SHP77 (cell line): ENCODE data around the gene SLC28A2.
"Not testable (repeated sequence)": the region's sequence is repeated elsewhere in the genome, so short reads cannot be mapped to it uniquely, and the experiment has no call there.

Experiments
- DNase-seq, 2 experiments: peaks; one replicate each; lab custom pipeline; 2025; lab: John Stamatoyannopoulos, UW

The SLC28A2 gene

DNA sequence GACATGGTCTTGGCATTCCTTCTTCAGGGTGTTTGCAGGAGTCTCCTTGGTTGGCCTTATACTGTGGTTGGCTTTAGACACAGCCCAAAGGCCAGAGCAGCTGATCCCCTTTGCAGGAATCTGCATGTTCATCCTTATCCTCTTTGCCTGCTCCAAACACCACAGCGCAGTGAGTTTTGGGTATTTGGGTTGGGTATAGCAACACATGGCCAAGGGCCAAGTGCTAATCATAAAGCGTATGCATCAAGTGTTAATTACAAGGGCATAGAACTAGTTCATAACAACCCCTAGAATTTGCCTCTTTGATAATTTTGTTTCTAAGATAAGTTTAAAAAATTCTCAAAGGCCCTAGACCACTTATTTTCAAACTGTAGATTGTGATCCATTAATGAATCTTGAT, 11.8 kb downstream of the SLC28A2 start:
- DNase-seq, result no peak

DNA sequence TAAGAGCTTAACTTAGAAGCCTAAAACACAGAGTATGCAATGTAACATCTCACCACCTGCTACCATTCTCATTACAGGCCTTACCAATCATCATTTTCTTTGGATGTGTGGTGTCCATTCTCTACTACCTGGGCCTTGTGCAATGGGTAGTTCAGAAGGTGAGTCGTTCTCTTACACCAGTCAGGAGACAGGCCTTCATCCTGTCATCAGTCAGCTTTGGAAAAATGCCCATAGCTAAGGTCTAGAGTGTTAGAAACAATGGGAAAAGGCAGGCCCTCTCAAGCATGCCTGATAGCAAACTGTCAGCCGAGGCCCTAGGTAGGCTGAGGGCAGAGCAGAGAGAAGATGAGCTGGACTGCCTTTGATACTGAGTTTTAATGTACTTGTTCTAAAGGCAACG, 13.5 kb downstream of the SLC28A2 start:
- no peak for DNase-seq

DNA sequence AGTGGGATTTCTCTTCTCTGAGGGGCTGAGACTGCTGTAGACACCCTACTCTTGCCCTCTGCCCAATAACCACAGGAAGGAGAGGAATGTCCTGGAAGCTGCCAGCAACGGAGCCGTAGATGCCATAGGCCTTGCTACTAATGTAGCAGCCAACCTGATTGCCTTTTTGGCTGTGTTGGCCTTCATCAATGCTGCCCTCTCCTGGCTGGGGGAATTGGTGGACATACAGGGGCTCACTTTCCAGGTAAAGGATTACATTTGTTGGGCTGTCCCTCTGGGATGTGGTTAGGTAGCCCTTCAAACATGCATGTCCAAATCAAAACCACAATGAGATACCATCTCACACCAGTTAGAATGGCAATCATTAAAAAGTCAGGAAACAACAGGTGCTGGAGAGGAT, 16.1 kb downstream of the SLC28A2 start:
- no peak for DNase-seq

DNA sequence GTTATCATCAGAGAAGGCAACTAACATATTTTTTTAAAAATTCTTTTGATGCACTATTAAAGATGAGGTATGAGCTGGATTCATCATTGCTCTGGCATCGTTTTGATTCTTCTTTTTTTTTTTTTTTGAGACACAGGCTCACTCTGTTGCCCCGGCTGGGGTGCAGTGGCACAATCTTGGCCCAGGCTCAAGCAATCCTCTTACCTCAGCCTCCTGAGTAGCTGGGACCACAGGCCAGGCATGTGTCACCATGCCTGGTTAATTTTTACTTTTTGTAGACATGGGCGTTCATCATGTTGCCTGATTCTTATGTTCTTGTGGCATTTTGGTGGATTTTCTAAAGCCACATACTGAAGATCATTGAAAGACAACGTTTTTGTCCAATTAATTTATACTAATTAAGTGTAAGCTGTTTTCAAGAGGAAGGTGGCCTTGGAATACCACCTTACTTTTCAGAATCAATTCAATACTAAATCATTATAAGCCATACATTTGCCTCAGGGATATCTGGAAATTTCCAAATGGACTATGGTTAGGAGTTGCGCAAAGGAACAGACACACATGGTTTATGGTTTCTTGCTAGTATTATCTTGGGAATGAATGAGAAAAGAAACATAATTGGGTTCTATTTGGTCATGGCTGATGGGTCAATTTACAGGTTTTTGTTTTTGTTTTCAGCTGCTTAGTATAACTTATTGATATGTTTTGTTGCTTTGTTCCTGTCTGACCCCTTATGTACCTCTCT, 22.8 kb downstream of the SLC28A2 start:
- no peak for DNase-seq

DNA sequence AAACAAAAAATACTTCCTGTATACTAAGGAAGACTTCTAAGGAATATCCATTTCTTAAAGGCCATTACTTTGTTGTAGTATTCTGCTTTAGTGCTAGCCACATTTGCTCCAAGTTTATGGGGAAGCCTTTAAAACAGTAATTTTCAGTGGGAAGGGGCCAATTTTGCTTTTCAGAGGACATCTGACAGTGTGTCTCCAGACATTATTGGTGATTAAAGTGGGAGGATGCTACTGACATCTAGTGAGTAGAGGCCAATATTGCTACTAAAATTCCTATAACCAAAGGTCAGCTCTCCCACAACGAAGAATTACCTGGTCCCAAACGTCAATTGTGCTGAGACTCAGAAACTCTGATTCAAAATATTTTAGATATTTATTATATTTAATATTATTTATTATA, 24.8 kb downstream of the SLC28A2 start:
- peak; percentile 13 to 33 for DNase-seq

DNA sequence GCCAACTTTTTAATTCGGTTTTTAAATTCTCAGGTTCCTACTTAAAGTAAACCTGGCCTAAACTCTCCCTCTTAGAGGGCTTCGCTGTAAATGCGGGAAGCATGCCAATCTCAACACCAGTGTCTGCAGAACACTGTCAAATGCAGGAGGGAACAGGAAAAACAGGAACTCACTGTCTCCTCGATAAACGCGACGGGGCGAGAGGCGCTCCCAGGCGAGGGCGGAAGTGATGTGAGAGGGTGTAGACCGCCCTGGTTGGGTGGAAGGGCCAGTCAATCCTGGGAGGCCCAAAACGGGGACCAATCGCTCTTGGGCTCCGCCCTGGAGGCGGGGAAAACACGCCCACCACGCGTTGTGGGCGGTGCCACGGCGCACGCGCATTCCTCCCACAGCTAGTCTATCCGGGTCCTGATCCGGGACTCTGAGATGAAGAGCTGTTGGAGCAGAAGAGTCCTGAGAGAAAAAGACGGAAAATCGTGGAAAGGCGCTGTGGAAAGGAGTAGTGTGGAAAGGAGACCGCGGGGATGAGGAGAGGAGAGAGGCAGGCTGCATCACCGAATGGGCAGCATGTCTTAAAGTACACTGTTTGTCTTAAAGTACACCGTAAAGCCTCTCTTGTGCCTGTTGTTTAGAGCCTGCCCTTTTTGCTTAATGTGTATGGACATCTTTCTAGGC, 27.1 kb downstream of the SLC28A2 start:
- DNase-seq, result peak; percentile 91 to 96

DNA sequence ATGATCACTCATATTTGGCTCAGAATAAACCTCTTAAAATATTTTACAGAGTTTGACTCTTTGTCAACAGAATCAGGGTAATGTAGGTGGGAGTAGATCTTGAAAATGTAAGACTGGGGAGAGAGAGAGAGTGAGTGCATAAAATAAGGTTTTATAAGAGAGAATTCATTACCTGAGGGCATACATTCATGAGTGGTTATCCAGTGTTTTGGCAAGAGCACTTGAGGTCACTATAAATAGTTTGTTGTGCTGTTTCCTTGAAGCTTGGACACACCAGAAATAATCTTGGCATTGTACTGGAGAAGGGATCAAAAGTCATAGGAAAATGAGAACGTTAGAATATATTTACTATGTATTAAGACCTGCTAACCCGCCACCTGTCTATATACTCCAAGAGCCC, 33.4 kb downstream of the SLC28A2 start:
- no peak for DNase-seq

DNA sequence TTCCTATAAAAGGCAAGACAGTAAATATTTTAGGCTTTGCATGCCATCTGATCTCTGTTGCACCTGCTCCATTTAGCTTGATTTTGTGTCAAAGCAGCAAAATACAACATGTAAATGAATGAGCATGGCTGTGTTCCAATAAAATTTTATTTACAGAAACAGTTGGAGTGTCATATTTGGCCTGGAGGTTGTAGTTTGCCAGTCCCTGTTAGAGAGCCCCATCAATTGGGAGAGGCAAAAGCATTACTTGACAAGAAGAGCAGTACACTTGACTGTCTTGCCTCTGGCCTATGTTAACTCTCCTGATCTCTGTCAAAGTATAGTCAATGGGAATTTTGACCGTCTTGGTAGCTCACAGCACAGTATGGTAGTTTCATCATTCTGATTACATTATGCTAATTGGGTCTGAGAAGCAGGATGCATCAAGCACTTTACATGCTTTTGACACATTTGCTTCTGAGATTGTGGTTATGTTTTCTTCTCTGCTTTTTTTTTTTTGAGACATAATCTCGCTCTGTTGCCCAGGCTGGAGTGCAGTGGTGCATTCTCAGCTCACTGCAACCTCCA, 35.4 kb downstream of the SLC28A2 start:
- DNase-seq, result no peak

DNA sequence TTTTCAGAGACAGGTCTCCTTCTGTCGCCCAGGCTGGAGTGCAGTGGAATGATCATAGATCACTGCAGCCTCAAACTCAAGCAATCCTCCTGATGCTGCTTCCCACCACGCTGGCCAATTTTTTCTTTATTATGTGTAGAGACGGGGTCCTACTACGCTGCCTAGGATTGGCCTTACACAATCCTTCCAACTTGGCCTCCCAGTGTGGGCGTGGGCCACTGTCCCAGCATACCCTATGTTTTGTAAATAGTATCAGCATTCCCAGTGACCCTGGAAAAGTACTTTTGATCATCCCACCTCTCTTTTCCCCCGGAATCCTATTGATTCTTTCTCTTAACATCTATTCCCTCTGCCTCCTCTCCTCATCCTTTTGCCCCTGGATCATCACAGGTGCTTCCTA, 36.9 kb downstream of the SLC28A2 start:
- DNase-seq, result no peak

DNA sequence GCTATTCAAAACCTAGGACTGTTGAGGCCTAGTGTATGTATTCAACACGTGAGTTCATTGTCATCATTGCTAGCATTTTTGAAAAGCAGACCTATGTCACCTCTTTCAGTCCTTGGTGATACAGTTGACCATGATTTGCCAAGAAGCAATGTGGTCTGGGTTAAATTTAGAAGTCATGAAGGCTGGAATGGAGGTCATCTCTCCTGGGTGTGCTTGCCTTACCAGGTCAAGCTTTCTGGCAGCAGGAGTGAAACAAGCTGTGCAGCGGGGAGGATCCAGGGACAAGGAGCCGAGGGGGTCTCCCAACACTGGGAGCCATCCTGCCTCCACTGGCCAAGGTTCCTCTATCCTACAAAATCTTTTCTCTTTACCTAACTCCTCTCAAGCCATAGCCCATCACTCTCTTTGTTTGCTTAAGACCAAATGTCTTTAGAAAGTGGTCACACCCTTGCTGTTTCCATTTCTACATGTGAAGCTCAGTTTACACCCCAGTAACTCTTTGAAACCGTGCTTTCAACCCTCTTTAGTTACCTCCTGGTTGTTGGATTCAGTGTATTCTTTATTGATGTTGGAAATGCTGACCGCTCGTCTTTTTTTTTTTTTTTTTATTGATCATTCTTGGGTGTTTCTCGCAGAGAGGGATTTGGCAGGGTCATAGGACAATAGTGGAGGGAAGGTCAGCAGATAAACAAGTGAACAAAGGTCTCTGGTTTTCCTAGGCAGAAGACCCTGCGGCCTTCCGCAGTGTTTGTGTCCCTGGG, 40.0 kb downstream of the SLC28A2 start:
- DNase-seq, result no peak

DNA sequence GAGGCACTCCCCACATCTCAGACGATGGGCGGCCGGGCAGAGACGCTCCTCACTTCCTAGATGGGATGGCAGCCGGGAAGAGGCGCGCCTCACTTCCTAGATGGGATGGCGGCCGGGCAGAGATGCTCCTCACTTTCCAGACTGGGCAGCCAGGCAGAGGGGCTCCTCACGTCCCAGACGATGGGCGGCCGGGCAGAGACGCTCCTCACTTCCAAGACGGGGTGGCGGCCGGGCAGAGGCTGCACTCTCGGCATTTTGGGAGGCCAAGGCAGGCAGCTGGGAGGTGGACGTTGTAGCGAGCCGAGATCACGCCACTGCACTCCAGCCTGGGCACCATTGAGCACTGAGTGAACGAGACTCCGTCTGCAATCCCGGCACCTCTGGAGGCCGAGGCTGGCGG, 41.3 kb downstream of the SLC28A2 start:
- not testable (repeated sequence) for DNase-seq

DNA sequence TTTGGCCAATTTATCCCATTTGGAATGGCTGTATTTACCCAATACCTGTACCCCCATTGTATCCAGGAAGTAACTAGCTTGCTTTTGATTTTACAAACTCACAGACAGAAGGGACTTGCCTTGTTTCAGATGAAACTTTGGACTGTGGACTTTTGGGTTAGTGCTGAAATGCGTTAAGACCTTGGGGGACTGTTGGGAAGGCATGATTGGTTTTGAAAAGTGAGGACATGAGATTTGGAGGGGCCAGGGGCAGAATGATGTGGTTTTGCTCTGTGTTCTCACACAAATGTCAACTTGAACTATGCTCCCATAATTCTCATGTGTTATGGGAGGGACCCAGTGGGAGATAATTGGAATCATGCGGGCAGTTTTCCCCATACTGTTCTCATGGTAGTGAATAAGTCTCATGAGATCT, 46.9 kb downstream of the SLC28A2 start:
- DNase-seq, result not testable (repeated sequence)

DNA sequence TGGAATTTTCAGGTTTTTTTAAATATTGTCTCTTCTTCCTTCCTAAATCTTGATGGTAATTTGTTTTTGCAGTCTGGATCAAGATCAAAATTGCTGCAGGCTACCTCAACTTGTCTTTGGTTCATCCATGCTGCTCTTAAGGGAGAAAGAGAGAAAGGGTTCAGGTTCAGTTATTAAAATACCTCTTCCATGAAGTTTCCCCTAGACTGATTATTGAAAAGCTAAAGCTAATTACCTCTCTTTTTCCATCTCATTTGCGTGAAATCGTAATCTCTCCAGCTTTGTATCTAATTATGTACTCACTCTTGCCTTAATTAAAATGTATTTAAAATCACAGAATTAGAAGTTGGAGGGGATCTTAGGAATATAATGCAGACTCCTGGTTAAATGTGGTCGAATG, 52.7 kb downstream of the SLC28A2 start:
- no peak for DNase-seq

DNA sequence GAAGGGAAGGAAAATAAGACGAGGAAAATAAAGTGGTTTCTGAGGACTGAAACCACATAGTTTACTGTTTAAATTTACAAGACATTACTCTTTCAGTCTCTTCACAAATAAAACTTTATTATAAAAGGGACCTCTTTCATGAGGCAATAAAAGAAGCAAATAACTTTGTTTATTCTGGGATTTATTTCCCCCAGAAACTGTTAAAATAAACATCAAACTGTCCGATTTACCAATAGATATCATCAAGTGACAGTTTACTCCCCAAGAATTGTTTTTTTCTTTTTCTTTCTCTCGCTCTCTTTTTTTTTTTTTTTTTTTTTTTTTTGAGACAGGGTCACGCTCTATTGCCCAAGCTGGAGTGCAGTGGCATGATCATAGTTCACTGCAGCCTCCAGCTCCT, 54.1 kb downstream of the SLC28A2 start:
- no peak for DNase-seq

DNA sequence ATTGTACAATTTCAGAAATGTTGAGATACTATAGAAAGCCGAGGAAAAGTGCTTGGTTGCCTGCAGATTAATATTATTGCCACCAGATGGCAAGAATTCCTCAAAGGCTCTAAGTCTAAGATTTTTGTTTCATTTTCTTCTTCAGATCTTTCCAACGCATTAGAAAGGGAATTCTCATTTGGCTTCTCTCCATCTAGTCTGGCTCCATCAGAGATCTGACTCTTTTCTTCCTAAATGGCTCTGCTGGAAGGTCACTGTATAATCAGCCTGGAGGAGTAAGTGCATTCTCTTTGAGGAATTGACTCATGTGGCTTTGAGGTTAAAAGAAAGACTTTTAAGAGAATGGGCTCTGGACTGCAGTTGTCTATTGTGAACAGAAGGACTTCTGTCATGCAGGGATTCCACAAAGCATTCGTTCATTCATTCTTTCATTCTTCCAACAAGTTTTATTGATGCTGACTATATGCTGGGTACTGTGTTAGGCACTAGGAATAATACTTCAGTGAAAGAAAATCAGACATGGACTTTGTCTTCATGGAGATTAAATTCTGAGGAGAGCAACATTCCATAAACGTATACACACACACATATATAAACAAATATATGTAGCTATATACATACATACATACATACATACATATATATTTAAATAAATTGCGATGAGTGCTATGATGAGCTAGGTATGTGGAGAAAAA, 55.3 kb downstream of the SLC28A2 start:
- no peak for DNase-seq

DNA sequence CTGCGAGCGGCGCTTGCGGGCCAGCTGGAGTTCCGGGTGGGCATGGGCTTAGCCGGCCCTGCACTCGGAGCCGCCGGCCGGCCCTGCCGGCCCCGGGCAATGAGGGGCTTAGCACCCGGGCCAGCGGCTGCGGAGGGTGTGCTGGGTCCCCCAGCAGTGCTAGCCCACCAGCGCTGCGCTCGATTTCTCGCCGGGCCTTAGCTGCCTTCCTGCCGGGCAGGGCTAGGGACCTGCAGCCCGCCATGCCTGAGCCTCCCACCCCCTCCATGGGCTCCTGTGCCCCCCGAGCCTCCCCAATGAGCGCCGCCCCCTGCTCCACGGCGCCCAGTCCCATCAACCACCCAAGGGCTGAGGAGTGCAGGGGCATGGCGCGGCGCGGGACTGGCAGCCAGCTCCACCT, 62.1 kb downstream of the SLC28A2 start:
- not testable (repeated sequence) for DNase-seq

DNA sequence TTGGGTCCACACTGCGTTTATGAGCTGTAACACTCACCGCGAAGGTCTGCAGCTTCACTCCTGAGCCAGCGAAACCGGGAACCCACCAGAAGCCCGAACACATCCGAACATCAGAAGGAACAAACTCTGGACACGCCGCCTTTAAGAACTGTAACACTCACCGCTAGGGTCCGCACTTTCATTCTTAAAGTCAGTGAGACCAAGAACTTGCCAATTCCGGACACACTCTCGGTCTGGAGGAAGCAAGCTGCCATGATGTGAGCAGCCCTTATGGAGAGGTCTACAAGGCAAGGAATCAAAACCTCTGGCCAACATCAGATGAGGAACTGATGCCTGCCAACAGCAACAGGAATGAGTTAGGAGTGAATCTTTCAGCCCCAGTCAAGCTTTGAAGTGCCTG, 62.9 kb downstream of the SLC28A2 start:
- DNase-seq, result no peak

DNA sequence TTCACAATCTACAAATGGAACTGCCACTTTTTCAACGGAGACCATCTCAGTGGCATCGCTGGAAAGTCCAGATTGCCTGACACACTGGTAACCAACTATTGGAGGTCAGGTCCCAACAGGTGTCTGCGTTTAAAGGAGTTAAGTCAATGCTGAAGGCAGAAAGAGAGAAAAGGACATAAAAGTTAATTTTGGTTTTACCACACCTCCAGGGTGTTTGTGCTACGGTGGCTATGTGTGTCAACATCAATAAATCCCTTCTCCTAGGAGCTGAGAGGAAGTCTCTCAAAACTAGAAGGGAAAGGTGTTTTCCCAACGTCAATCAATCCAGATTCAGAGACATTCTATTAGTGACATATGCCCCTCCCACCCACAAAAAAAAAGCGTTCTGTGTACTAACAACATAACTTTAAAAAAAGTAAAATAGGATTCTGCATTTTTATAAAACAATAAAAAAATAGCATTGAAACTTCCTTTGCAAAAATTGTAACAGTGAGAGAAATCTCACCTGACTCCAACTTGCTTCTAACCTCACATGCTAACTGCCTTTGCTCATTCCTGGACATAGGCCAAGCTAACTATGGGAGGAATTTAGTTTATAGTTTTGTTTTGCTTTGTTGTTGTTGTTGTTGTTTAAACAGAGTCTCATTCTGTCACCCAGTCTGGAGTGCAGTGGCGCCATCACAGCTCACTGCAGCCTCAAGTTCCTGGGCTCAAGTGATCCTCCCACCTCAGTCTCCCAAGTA, 67.6 kb downstream of the SLC28A2 start:
- DNase-seq, result no peak

DNA sequence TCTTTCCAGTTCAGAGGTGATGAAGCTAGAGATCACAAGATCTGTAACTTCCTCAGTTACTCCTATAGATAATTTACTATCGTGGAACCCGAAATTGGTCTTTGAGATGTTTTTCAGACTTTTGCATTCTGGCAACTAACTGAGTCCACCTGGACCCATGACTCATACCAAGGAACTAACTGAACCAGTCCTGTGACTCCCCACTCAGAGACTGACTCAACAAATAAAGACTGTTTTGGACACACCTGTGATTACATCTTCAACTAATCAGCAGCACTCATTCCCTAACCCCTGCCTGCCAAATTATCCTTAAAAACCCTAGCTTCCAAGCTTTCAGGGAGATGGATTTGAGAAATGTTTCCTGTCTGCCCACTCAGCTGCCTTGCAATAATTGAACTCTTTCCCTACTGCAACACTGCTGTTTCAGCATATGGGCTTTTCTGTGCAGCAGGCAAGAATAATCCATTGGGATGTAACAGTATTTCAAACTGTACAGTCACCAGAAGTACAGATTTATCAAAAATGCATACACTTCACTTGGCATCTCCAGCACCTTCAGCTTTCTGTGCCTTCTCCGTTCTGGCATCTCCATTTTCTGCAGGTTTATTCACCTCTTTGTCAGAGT, 68.7 kb downstream of the SLC28A2 start:
- DNase-seq, result no peak

DNA sequence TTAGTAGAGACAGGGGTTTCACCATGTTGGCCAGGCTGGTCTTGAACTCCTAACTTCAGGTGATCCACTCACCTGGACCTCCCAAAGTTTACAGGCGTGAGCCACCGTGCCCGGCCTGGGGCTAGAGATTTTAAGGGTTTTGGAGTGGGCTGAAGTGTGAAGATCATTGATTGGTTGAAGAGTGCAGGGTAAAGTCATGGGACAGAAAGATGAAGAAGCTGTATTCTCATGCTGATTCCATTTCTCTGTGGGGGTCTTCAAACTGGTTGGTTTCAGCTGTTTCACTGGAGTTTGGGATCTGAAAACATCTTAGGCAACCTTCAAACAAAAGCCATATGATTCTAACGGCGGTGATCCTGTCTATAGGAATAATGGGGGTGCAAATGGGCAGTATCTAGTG, 74.2 kb downstream of the SLC28A2 start:
- no peak for DNase-seq

DNA sequence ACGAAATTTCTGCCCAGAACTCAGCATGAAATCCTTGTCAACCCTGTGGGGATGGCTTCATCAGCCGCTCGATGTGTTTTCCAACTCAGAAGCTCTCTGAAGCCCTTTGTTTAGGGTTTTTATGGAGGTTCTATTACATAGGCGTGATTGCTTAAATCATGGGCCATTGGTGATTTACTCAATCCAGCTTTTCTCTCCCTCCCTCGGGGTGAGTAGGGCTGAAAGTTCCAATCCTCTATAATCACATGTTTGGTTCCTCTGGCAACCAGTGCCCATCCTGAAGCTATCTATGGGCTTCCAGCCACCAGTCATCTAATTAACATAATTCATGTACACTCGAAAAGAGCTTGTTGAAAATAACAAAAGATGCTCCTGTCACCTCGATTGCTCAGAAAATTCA, 74.7 kb downstream of the SLC28A2 start:
- DNase-seq, result no peak
